ENCODE results near the gene SLC7A14. TPM values are rescaled to one million over a fixed set of nuclear protein-coding genes. Genes with fewer than 3 reads are reported as not detected.

SLC7A14 gene
- total RNA-seq, 1 donor from 2014 or later = 7.0 TPM

GRCh38 chr3:170534227-170534626, 51.6 kb downstream of the SLC7A14 start:
- DNase-seq = no peak

DNA sequence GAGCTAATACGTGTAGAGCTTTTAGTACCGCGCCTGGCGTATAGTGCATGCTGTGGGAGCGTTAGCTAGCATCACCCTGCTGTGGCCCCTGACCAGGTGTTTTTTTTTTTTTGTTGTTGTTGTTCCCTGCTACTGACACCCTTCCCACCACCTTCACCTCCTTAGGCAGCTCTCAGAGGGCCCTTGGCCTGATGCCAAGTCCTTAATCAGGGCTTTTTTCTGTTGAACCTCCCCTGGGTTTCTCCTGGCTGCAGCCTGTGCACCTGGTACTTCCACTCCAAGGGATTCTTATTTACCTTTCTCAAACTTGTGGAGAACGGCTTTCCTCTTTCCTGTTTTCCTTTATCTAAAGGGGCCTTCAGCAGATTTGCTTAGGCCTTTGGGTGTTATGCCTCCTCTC, 53.3 kb downstream of the SLC7A14 start:
- DNase-seq = no peak

DNA sequence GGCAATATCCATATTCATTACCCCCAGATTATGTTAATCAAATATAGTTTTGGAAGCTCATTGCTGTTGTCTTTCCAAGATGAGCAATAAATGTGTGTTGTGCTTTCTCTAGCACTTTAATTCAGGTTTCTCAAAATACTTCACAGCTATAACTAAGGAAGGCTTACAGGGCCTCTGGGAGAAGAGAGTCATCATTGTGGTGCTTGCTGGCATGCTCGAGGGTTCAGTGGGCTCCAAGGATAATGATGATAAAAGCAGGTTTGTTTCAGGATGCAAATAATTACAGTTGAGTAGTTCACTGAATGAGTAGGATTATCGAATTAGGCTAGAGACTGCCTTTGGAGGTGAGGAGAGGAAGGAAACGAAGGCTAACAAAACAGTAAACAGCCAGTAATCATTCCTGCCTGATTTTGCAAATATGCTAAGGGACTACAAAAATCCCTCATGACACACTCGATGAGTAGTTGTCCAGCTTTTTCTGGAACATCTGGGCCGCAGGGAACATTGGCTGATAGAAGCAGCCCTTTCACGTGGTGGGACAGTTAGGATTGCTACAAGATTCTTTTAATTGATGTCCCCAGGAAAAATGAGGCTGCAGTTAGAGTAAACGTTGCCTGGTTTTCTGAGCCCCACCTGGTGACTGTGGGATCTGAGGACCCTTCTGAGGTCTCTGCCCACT, 54.1 kb downstream of the SLC7A14 start:
- DNase-seq = no peak

GRCh38 chr3:170531054-170531453, 54.8 kb downstream of the SLC7A14 start:
- DNase-seq = no peak

DNA sequence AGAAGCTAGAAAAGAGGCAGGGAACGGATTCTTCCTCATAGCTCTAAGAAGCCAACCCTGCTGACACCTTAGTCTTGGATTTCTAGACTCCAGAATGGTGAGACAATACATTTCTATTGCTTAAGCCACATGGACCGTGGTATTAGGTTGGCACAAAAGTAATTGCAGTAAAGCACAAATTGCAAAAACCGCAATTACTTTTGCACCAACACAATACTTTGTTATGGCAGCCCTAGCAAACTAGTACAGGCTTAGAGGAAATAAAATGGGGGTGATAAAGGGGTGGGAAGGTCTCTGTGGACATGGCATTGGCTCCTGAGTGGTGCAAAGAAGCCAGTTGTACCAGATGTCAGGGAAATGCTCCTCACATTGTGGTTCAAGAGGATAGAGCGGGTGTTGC, 56.0 kb downstream of the SLC7A14 start:
- no peak for DNase-seq

- DNase-seq = no peak
Measured at GRCh38 chr3:170529346-170529745, 56.5 kb downstream of the SLC7A14 start.

GRCh38 chr3:170528726-170529125, 57.1 kb downstream of the SLC7A14 start:
- DNase-seq = no peak

DNA sequence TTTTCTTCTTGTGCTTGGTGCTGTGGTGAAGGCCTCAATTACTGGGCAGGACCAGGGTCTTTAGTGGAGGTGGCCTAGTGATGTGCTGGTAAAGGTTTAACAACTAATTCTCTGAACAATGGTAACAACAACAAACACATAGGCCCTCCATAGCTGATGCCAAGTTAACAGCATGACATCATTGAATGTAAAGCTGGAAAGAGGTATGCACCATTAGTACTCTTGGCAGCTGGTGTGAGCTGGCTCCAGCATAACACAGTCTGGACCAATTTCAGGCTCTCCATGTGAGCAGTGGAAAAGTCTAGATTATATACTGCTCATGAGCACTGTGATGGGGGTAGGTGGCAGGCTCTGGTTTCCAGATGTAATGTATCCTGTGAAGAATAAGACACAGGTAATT, 61.8 kb downstream of the SLC7A14 start:
- no peak for DNase-seq

GRCh38 chr3:170523248-170523647, 62.6 kb downstream of the SLC7A14 start:
- DNase-seq = no peak

- no peak for DNase-seq
Measured at GRCh38 chr3:170522201-170522600, 63.7 kb downstream of the SLC7A14 start.

DNA sequence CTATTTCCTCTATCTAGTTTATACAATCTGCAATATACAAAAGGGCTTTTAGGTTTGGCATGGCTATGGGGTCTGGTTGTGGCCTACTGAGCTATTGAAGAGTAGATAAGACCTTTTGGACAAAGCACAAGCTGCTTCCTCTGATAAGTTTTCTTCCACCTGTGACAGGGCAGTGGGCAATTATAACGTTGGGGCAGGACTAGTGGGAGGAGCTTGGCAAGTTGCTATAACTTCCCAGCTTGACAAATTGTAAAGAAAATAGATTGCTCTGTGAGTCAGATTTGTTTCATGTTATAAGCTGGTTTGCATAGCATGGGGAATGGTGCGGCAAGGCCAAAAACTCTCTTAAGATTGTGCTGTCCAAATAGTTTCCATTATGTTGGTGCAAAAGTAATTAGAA, 64.9 kb downstream of the SLC7A14 start:
- DNase-seq = no peak

GRCh38 chr3:170517242-170517945, 68.5 kb downstream of the SLC7A14 start:
- no peak for DNase-seq

GRCh38 chr3:170513642-170514041, 72.2 kb downstream of the SLC7A14 start:
- no peak for DNase-seq

DNA sequence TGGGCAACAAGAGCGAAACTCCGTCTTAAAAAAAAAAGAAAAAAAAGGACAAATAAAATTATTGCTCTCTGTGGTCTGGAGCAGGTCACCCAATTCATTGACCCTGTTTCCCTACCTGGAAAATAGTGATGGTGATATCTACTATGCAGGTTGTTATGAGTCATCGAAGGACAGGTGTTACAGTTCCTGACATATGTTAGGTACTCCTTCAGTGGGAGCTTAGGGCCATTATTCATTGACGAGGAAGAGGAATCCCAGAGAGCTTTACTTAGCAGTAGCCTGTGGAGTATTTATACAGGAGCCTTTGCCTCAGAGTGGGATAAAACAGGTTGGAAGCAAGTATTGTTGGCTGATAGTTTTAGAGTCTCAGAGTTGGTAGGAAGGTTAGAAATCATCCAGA, 74.5 kb downstream of the SLC7A14 start:
- DNase-seq = no peak

DNA sequence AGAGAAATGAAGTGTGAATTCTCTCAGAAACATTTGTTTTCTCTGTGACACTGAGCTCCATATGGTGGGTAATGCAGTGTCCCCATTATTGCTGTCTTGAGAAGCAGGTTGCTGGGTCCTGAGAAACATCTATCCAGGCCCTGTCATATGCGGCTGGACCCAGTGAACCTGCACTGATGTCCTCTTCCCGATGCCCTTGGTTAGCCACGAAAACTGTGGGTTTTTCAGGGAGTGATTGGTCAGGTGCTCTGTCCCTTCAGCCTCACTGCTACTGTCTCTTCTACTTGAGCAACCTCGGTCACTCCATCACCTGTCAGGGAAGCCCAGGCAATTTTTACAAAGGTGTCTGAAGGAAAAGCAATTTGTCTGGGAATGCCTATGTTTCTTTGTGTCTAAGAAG, 77.0 kb downstream of the SLC7A14 start:
- DNase-seq = no peak

- no peak for DNase-seq
Measured at GRCh38 chr3:170508291-170508690, 77.6 kb downstream of the SLC7A14 start.

GRCh38 chr3:170507063-170507462, 78.8 kb downstream of the SLC7A14 start:
- no peak for DNase-seq

DNA sequence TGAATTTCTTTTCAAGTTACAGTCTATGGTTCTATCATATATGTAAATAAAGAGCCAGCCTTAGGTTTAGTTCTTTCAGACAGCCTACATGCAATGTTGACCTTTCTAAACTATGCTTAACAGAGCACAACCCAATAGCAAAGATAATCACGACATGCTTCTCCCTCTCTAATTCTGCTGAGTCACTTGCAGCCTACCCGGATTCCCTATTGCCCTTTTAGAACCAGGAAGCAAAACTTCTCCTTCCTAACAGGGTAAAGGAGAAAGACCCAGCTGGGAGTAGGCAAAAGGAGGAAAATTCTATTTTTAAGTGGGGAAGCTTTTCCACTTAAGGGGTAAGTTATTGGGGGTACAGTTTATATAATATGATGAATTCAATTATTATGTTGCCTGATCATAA, 79.3 kb downstream of the SLC7A14 start:
- no peak for DNase-seq

- no peak for DNase-seq
Measured at GRCh38 chr3:170502297-170502696, 83.6 kb downstream of the SLC7A14 start.

GRCh38 chr3:170500995-170501394, 84.9 kb downstream of the SLC7A14 start:
- no peak for DNase-seq

- no peak for DNase-seq
Measured at GRCh38 chr3:170500462-170500861, 85.4 kb downstream of the SLC7A14 start.

- no peak for DNase-seq
Measured at GRCh38 chr3:170499562-170500156, 86.2 kb downstream of the SLC7A14 start.

GRCh38 chr3:170497207-170498095, 88.4 kb downstream of the SLC7A14 start:
- DNase-seq = no peak
